OCI-M2 (cell line): ENCODE results near the gene UNCX.
"Not testable (repeated sequence)": the region's sequence is repeated elsewhere in the genome, so short reads cannot be mapped to it uniquely, and the experiment has no call there.

Experiments
- DNase-seq: peaks from one replicate; lab custom pipeline; 2025; ENCODE audit not compliant: unreplicated experiment; lab: John Stamatoyannopoulos, UW

Gene UNCX

DNA sequence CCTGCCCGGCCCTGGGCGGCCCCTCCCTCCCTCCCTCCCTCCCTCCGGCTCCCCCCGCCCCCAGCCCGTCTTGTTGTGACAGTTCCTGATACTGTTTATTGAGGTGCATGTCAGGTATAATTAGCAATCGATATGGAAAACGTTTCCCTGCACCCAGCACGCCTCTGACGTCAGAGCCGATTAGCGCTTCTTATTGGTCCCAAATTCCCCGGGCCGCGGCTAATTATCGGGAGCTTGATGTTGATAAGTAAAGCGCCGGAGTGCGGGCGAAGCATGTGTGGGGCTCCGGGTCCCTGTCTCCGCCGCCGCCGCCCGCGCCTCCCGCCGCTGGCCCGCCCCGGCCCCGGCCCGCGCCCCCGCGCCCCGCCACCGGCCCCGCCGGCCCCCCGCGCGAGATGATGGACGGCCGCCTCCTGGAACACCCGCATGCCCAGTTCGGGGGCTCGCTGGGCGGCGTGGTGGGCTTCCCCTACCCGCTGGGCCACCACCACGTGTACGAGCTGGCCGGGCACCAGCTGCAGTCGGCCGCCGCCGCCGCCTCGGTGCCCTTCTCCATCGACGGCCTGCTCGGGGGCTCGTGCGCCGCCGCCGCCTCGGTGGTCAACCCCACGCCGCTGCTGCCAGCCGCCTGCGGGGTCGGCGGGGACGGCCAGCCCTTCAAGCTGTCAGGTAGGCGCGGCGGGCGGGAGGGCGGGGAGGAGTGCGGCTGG, at the start of gene UNCX:
TSS of gene UNCX (plus strand) at position 250 of the 710 bp plus-strand sequence. CDS start at position 396, 146 bp downstream.
- no peak for DNase-seq

DNA sequence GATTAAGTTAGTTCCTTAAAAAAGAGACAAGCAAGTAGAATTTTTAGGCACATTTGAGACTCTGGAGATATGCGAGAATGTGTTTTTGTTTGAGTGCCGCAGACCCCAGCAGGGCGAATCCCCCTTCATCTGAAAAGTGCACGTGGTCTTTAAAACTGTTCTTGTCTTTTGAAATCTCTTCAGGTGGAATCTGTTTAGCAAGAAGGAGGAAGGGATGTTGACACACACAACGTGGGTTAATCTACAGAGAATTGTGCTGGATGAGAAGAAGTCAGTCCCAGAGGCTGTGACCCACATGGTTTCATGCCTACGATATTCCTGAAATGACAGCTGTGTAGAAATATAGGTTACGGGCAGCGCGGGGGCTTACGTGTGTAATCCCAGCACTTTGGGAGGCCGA, 45.5 kb upstream of the UNCX start:
- no peak for DNase-seq

DNA sequence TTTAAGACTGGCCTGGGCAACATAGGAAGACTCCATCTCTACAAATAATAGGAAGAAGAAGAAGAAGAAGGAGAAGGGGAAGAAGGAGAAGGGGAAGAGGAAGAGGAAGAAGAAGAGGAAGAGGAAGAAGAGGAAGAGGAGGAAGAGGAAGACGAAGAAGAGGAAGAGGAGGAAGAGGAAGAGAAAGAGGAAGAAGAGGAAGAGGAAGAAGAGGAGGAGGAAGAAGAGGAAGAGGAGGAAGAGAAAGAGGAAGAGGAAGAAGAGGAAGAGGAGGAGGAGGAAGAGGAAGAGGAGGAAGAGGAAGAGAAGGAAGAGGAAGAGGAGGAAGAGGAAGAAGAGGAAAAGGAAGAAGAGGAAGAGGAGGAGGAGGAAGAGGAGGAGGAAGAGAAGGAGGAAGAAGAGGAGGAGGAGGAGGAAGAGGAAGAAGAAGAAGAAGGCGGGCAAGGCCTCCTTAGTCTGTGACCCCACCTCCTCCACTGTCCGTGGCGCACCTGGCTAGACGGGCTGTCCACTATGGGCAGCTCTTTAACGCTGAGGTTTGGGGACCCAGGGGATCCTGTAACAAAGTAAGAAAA, 43.9 kb upstream of the UNCX start:
- no peak for DNase-seq

- no peak for DNase-seq
Observed at GRCh38 chr7:1189986-1190772, 42.5 kb upstream of the UNCX start.

DNA sequence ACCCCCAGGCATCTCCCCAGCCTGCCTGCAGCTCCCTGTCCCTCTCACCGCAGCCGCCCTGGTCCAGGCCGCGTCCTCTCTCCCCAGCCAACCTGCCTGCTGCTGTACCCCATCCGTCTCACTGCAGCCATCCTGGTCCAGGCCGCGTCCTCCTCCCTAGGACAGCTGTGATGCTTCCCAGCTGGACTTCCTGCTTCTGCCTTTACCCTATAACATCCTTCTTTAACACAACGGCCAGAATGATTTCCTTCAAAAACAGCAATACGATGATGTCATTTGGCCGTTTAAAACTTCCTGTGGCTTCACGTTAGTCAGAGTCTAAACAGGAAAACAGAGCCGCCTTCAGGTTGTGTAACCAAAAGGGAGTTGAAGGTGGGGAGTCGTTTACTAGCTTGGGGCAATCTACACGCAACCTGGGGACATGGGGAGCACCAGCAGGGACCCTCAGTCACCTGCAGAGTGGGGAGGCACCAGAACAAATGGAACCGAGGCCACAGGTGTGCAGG, 40.4 kb upstream of the UNCX start:
- DNase-seq = no peak

- DNase-seq = no peak
Observed at GRCh38 chr7:1193593-1194424, 38.9 kb upstream of the UNCX start.

- DNase-seq = not testable (repeated sequence)
Observed at GRCh38 chr7:1196441-1196840, 36.2 kb upstream of the UNCX start.

DNA sequence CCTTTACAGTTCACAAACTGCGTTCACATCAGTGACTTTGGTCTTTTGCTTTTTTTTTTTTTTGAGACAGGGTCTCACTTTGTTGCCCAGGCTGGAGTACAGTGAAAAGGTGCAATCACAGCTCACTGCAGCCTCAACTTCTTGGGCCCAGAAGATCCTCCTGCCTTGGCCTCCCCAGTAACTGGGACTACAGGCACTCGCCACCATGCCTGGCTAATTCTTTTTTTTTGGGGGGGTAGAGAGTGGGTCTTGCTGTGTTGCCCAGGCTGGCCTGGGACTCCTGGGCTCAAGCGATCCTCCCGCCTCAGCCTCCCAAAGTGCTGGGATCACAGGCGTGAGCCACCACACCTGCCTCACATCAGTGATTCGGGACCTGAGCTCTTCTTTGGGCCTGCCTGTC, 35.7 kb upstream of the UNCX start:
- DNase-seq = no peak

DNA sequence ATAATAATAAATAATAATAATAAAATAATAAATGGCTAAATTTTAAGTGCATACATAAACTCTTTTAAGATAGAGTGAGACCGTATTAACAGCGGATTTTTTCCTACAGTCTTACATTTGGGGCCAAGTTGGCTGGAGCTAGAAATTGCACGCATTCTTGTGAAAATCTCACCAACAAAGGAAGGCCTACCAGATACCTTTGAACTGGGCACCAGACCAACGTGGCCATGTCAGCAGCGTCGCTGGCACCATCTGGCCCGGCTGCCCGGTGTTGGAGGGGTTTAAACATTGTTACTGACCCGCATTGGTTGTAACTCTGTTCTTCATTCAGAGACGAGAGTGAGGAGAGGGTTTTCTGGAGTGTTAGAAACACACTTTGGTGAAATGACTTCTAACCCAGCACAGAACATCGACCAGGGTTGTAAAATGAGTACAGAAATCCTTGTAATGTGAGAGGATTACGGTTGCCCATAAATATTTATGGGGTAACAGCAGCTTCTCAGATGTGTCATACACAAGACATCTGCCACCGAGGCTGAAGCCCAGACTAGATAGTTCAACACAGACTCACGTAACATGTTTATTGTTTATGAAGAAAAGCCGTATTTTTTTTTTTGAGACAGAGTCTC, 34.6 kb upstream of the UNCX start:
- DNase-seq = no peak

- DNase-seq = no peak
Observed at GRCh38 chr7:1200045-1200444, 32.6 kb upstream of the UNCX start.

DNA sequence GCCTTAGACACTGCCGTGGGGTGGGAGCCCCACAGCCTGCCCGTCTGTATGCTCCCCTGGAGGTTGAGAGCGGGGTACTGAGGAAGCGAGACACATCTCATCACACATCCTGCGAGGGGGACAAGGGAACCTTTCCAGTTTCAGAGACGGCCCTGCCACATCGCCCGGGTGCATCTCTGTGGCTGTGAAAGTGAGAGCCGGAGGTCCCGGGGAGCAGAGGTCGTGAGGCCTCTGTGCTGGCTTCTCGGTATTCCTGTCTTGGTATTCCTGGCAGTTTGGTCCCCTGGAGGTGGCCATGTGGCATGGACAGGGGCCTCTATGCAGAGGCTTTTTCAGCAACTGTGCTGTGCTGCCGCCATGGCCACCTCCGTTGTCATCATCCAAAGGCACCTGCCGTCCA, 30.8 kb upstream of the UNCX start:
- DNase-seq = no peak

- not testable (repeated sequence) for DNase-seq
Observed at GRCh38 chr7:1202914-1203313, 29.8 kb upstream of the UNCX start.

GRCh38 chr7:1204460-1205140, 28.1 kb upstream of the UNCX start:
- DNase-seq = no peak

DNA sequence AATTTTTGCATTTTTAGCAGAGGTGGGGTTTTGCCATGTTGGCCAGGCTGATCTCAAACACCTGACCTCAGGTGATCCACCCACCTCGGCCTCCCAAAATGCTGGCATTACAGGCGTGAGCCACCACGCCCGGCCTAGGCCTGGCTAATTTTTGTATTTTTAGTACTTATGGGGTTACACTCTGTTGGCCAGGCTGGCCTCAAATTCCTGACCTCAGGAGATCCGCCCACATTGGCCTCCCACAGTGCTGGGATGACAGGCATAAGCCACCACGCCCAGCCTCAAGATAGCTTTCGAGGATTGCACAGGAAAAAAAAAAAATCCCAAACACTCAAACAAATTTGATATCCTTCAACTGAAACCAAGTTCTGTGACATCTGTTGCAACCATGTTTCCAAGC, 26.9 kb upstream of the UNCX start:
- not testable (repeated sequence) for DNase-seq

DNA sequence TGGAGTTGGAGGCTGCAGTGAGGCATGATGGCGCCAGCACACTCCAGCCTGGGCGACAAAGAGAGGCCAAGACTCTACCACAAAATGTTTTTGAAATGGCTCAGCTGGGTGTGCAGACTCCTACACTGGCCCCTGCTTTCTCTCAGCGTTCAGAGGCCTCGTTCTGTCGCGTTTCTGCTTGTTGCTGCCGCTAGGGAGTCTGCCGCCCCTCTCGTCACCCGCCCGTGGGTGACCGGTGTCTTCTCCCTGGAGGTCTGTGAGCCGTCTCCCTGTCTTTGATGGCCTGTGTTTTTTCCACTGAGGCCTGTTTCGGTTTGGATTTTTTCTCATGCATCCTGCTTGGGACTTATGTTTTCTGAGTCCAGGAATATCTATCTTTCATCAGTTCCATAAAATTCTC, 23.6 kb upstream of the UNCX start:
- DNase-seq = no peak

DNA sequence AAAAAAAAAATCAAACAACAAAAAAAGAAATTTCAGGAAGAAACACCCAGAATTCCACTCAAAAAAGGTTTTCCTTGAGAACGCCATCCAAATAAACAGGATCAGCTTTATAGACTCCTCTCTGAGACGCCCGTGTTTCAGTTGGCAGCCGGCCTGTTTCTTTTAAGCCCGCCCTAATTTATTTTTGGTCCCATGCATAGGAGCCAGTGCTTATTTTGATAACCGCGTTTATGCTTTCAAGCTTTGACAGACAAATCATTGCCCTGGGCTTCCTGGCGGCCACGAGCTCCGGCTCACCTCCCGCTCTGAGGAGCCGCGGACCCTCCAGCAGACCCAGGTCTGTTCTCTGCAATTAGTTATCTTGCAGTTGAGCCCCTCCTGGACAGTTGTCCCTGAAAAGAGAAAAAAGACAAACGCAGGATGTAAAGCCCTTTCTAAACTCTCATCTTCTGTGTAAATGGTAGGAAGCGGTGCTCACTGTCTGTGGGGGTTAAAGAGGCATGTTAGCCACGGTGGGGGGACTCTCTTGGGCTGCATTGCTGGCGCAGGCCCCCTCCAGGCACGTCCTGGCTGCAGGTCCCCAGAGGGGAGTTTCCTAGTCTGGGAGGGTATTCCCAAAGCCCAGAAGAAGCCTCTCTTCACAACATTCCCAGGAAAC, 22.2 kb upstream of the UNCX start:
- DNase-seq = no peak

DNA sequence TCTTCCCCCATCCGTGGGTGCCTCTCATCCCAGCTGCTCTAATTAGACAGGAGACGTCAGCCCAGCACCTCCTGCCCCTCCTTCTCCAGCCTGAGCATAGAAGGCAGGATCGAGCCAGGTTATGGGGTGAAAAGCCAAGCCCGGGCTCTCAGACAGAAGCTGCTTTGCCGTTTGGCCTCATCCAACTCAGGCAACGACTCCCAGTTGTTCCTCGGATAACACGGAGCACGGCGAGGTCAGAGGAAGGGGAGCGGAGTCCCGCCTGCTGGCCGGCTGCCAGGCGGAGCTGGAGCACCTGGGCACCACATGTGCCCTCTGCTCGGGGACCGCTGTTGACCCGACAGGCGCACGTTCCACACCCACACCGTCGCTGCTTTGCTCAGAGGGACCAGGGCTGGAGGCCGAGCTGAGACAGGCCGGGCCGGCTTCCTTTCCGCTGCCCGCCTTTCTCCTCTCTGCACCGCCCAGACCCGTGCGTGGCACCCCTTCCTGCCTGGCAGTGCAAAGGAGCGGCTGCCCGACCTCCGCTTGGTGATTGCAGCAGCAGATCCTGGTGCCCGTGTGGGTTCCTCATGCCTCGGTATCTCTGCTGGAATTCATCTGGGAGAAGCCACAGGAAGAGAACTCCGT, 21.6 kb upstream of the UNCX start:
- no peak for DNase-seq

DNA sequence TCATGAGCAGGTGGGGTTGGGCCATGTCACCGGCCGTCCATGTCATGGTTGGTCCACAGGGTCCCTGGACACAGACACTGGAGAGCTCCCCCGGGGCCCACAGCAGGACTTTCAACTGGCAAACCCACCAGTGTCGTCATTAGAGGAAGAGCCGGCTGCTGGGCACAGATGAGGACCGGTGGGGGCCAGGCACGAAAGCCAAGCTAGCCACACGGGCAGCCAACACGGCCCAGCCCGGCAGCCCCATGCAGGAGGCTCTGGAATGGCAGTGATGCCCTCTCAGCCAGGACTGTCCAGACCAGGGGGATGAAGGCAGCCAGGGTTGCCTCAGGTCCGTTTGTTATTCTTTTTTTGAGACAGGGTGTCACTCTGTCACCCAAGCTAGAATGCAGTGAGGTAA, 21.1 kb upstream of the UNCX start:
- DNase-seq = no peak

DNA sequence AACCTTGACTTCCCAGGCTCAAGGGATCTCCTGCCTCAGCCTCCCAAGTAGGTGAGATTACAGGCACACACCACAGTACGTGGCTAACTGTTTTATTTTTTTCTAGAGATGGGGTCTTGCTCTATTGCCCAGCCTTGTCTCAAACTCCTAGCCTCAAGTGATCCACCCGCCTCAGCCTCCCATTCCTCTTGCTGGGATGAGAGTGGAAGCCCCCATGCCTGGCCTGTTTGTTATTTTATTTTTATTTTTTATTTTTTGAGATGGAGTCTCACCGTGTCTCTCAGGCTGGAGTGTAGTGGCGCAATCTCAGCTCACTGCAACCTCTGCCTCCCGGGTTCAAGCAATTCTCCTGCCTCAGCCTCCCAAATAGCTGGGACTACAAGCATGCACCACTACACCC, 20.6 kb upstream of the UNCX start:
- not testable (repeated sequence) for DNase-seq
